NOMO-1 treated with DMSO at 0.1 percent for 48 hours (cell line): ENCODE measurements around the gene SUSD4.

Experiments used
- DNase-seq: peaks from one replicate; lab custom pipeline; 2025; ENCODE audit not compliant: unreplicated experiment; lab: John Stamatoyannopoulos, UW

Gene SUSD4

GRCh38 chr1:223363057-223363855 is 720 bp downstream of the SUSD4 start:
- DNase-seq, result no peak

- DNase-seq, result no peak
Observed at GRCh38 chr1:223358826-223359225, 5.2 kb downstream of the SUSD4 start.

- DNase-seq, result no peak
Observed at GRCh38 chr1:223355699-223356098, 8.3 kb downstream of the SUSD4 start.

- no peak for DNase-seq
Observed at GRCh38 chr1:223353939-223354338, 10.0 kb downstream of the SUSD4 start.

GRCh38 chr1:223352944-223353343 is 11.0 kb downstream of the SUSD4 start:
- no peak for DNase-seq

- no peak for DNase-seq
Observed at GRCh38 chr1:223350361-223350908, 13.5 kb downstream of the SUSD4 start.

- DNase-seq, result no peak
Observed at GRCh38 chr1:223349241-223349640, 14.7 kb downstream of the SUSD4 start.

GRCh38 chr1:223348439-223348838 is 15.5 kb downstream of the SUSD4 start:
- DNase-seq, result no peak

- DNase-seq, result no peak
Observed at GRCh38 chr1:223347583-223347982, 16.4 kb downstream of the SUSD4 start.

- no peak for DNase-seq
Observed at GRCh38 chr1:223346311-223346710, 17.7 kb downstream of the SUSD4 start.

- no peak for DNase-seq
Observed at GRCh38 chr1:223345720-223346119, 18.3 kb downstream of the SUSD4 start.

- no peak for DNase-seq
Observed at GRCh38 chr1:223344491-223344890, 19.5 kb downstream of the SUSD4 start.

- DNase-seq, result no peak
Observed at GRCh38 chr1:223343692-223344091, 20.3 kb downstream of the SUSD4 start.

GRCh38 chr1:223341121-223341520 is 22.9 kb downstream of the SUSD4 start:
- DNase-seq, result no peak

GRCh38 chr1:223340637-223341036 is 23.3 kb downstream of the SUSD4 start:
- no peak for DNase-seq

GRCh38 chr1:223339861-223340260 is 24.1 kb downstream of the SUSD4 start:
- DNase-seq, result no peak

- no peak for DNase-seq
Observed at GRCh38 chr1:223338811-223339746, 24.9 kb downstream of the SUSD4 start.

GRCh38 chr1:223337174-223337869 is 26.7 kb downstream of the SUSD4 start:
- no peak for DNase-seq

- DNase-seq, result no peak
Observed at GRCh38 chr1:223334156-223334555, 29.8 kb downstream of the SUSD4 start.

- DNase-seq, result no peak
Observed at GRCh38 chr1:223332997-223333396, 31.0 kb downstream of the SUSD4 start.

GRCh38 chr1:223331929-223332328 is 32.0 kb downstream of the SUSD4 start:
- no peak for DNase-seq
